Activated CD4-positive, alpha-beta T cell treated with anti-CD3 and anti-CD28 coated beads for 36 hours (primary cell): ENCODE data around the gene SFXN5. TPM values are rescaled to one million over a fixed set of nuclear protein-coding genes. Genes with fewer than 3 reads are reported as not detected.

Source experiments
- ATAC-seq: fragments of 200-7000 bp; cut with Tn5 transposase; one replicate; pipeline ENCODE4 v1.10.0; 2021; ENCODE audit warnings: mild to moderate bottlenecking, moderate library complexity
- CTCF ChIA-PET: fragments of 350-600 bp; sonication (Branson Sonifier 250); formaldehyde crosslinking; loops from one replicate; lab custom pipeline; 2021; ENCODE audit warnings: antibody characterized with exemption; lab: Charles Lee
- POLR2A ChIA-PET: fragments of 350-600 bp; sonication (Branson Sonifier 250); formaldehyde crosslinking; loops from one replicate; lab custom pipeline; 2021; ENCODE audit warnings: antibody characterized with exemption, inconsistent platforms; lab: Charles Lee
- DNase-seq: peaks from one replicate; pipeline ENCODE4 v3.0.0-alpha.2; 2020
- H3K27ac Mint-ChIP-seq: one replicate; pipeline ENCODE4 v1.8.0; 2021; ENCODE audit warnings: mixed read lengths
- H3K27me3 Mint-ChIP-seq: one replicate; pipeline ENCODE4 v1.8.0; 2021; ENCODE audit warnings: mixed read lengths
- H3K36me3 Mint-ChIP-seq: one replicate; pipeline ENCODE4 v1.8.0; 2021; ENCODE audit warnings: low read depth, mixed read lengths
- H3K4me1 Mint-ChIP-seq: one replicate; pipeline ENCODE4 v1.8.0; 2021; ENCODE audit warnings: mixed read lengths
- H3K4me3 Mint-ChIP-seq: one replicate; pipeline ENCODE4 v1.8.0; 2021; ENCODE audit warnings: mild to moderate bottlenecking, moderate library complexity, mixed read lengths
- H3K9me3 Mint-ChIP-seq: one replicate; pipeline ENCODE4 v1.8.0; 2021; ENCODE audit warnings: low read depth, mixed read lengths
- intact Hi-C, 2 experiments: fragments of 100-400 bp; cut with DNase I in 1 of 2; cut with micrococcal nuclease in 1 of 2; formaldehyde crosslinking; loops; one replicate each; pipeline versions ENCODE4 v1.14.2 to v1.15.1; 2022 to 2024; cut with DNase I, micrococcal nuclease
- total RNA-seq, 2 experiments: library from RNA; stranded (reverse); gene quantifications; one replicate each; pipeline ENCODE4 v1.2.3, GENCODE V29; 2021

SFXN5 gene
- total RNA-seq, 2 experiments from 2014 or later: 4.5 to 6.2 TPM

- ATAC-seq (no peak), DNase-seq (no peak)
- H3K27ac Mint-ChIP-seq: no peak overlapping the region
- H3K4me3 Mint-ChIP-seq: no peak overlapping the region
- intact Hi-C loops: no loop called here
- H3K36me3 Mint-ChIP-seq: no peaks in the 10 kb centered on the region
- peaks cover 4% of the 10 kb centered on the region for H3K27me3 Mint-ChIP-seq
- POLR2A ChIA-PET: interaction anchor here (0.6 kb wide), 1 partner anchor 93 kb away, joined by 3 read pairs; no protein-coding TSS in a partner anchor
- no peaks in the 10 kb centered on the region for H3K4me1 Mint-ChIP-seq
- CTCF ChIA-PET: no interaction called here
- no peaks in the 10 kb centered on the region for H3K9me3 Mint-ChIP-seq
Measured at GRCh38 chr2:72937356-72937669, 134.2 kb downstream of the SFXN5 start.

GRCh38 chr2:72936660-72937355, 134.7 kb downstream of the SFXN5 start:
- DNase-seq (no peak), ATAC-seq (no peak)
- ChIA-PET POLR2A (interaction anchor here (0.6 kb wide), 1 partner anchor 93 kb away, joined by 3 read pairs; no protein-coding TSS in a partner anchor), CTCF (no interaction called here)
- peaks cover 4% of the 10 kb centered on the region for H3K27me3 Mint-ChIP-seq
- no peaks in the 10 kb centered on the region for H3K9me3 Mint-ChIP-seq
- no peak overlapping the region for H3K27ac Mint-ChIP-seq
- H3K4me3 Mint-ChIP-seq: no peak overlapping the region
- H3K4me1 Mint-ChIP-seq: no peaks in the 10 kb centered on the region
- no peaks in the 10 kb centered on the region for H3K36me3 Mint-ChIP-seq
- intact Hi-C loops: no loop called here

GRCh38 chr2:72935611-72935957, 135.9 kb downstream of the SFXN5 start:
- Mint-ChIP-seq H3K27me3 (peaks cover 6% of the 10 kb centered on the region), H3K9me3 (no peaks in the 10 kb centered on the region), H3K4me3 (no peak overlapping the region), H3K4me1 (no peaks in the 10 kb centered on the region), H3K27ac (no peak overlapping the region), H3K36me3 (no peaks in the 10 kb centered on the region)
- ChIA-PET POLR2A (no interaction called here), CTCF (interaction anchor here (0.6 to 1.2 kb wide), 2 partner anchors 9 to 39 kb away, joined by 3 to 4 read pairs; no protein-coding TSS in a partner anchor)
- intact Hi-C loops: loop anchor here (1.0 to 2.0 kb wide), 2 partner anchors 43 kb away; no protein-coding TSS in a partner anchor
- no peak for ATAC-seq
- no peak for DNase-seq

GRCh38 chr2:72934683-72935610, 136.6 kb downstream of the SFXN5 start:
- Mint-ChIP-seq H3K4me3 (no peak overlapping the region), H3K9me3 (no peaks in the 10 kb centered on the region), H3K4me1 (no peaks in the 10 kb centered on the region), H3K27me3 (peaks cover 6% of the 10 kb centered on the region), H3K27ac (no peak overlapping the region), H3K36me3 (no peaks in the 10 kb centered on the region)
- DNase-seq (peak; percentile 33), ATAC-seq (no peak)
- POLR2A ChIA-PET: no interaction called here
- intact Hi-C loops: loop anchor here (1.0 to 2.0 kb wide), 2 partner anchors 42 to 43 kb away; no protein-coding TSS in a partner anchor
- CTCF ChIA-PET: interaction anchor here (0.6 to 1.2 kb wide), 4 partner anchors 8 to 41 kb away, joined by 3 to 4 read pairs (median 3); partner anchors contain the start of gene EMX1

GRCh38 chr2:72933646-72934151, 137.8 kb downstream of the SFXN5 start:
- POLR2A ChIA-PET: no interaction called here
- ATAC-seq (no peak), DNase-seq (no peak)
- no peak overlapping the region for H3K27ac Mint-ChIP-seq
- no peaks in the 10 kb centered on the region for H3K4me1 Mint-ChIP-seq
- no peak overlapping the region for H3K4me3 Mint-ChIP-seq
- CTCF ChIA-PET: interaction anchor here (1.0 kb wide), 1 partner anchor 17 kb away, joined by 3 read pairs; the partner anchor contains the start of gene EMX1
- H3K36me3 Mint-ChIP-seq: no peaks in the 10 kb centered on the region
- peaks cover 6% of the 10 kb centered on the region for H3K27me3 Mint-ChIP-seq
- no peaks in the 10 kb centered on the region for H3K9me3 Mint-ChIP-seq
- intact Hi-C loops: loop anchor here in 1 of 2 experiments (2.0 kb wide), 1 partner anchor 41 kb away; no protein-coding TSS in a partner anchor

DNA sequence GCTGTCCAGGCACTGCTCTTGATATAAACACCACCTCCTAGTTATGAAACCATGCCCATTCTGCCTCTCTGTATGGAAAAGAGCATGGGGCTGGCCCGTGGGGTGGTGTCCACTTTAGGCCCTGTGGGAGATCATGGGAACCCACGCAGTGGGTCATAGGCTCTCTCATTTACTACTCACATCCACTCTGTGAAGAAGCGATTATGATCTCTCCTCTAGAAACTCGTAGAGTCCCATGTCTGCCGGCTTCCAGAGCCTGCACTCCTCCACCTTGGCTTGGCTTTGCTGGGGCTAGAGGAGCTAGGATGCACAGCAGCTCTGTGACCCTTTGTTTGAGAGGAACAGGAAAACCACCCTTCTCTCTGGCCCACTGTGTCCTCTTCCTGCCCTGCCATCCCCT, 138.3 kb downstream of the SFXN5 start:
- no peaks in the 10 kb centered on the region for H3K9me3 Mint-ChIP-seq
- ChIA-PET POLR2A (no interaction called here), CTCF (interaction anchor here (1.0 kb wide), 3 partner anchors 41 to 153 kb away, joined by 3 to 4 read pairs (median 3); no protein-coding TSS in a partner anchor)
- H3K4me3 Mint-ChIP-seq: no peak overlapping the region
- H3K27ac Mint-ChIP-seq: no peak overlapping the region
- no peaks in the 10 kb centered on the region for H3K36me3 Mint-ChIP-seq
- intact Hi-C loops: no loop called here
- no peaks in the 10 kb centered on the region for H3K4me1 Mint-ChIP-seq
- DNase-seq: no peak
- peaks cover 6% of the 10 kb centered on the region for H3K27me3 Mint-ChIP-seq
- ATAC-seq: no peak

GRCh38 chr2:72932805-72933204, 138.7 kb downstream of the SFXN5 start:
- no peak overlapping the region for H3K4me3 Mint-ChIP-seq
- H3K27ac Mint-ChIP-seq: no peak overlapping the region
- ChIA-PET CTCF (interaction anchor here (1.0 kb wide), 3 partner anchors 40 to 153 kb away, joined by 3 to 4 read pairs (median 3); no protein-coding TSS in a partner anchor), POLR2A (no interaction called here)
- DNase-seq (no peak), ATAC-seq (no peak)
- peaks cover 6% of the 10 kb centered on the region for H3K27me3 Mint-ChIP-seq
- H3K4me1 Mint-ChIP-seq: no peaks in the 10 kb centered on the region
- intact Hi-C loops: no loop called here
- no peaks in the 10 kb centered on the region for H3K36me3 Mint-ChIP-seq
- no peaks in the 10 kb centered on the region for H3K9me3 Mint-ChIP-seq

GRCh38 chr2:72932045-72932740, 139.3 kb downstream of the SFXN5 start:
- Mint-ChIP-seq H3K4me3 (no peak overlapping the region), H3K4me1 (no peaks in the 10 kb centered on the region), H3K27me3 (peaks cover 6% of the 10 kb centered on the region), H3K9me3 (no peaks in the 10 kb centered on the region), H3K27ac (no peak overlapping the region), H3K36me3 (no peaks in the 10 kb centered on the region)
- CTCF ChIA-PET: interaction anchor here (1.0 kb wide), 3 partner anchors 40 to 154 kb away, joined by 3 to 4 read pairs (median 3); no protein-coding TSS in a partner anchor
- POLR2A ChIA-PET: no interaction called here
- DNase-seq (peak; percentile 16), ATAC-seq (no peak)
- intact Hi-C loops: no loop called here

- CTCF ChIA-PET: no interaction called here
- H3K4me1 Mint-ChIP-seq: no peaks in the 10 kb centered on the region
- no peak overlapping the region for H3K27ac Mint-ChIP-seq
- POLR2A ChIA-PET: interaction anchor here (0.6 kb wide), 1 partner anchor 1933 kb away, joined by 3 read pairs; no protein-coding TSS in a partner anchor
- H3K4me3 Mint-ChIP-seq: no peak overlapping the region
- ATAC-seq (peak; percentile 75), DNase-seq (peak; percentile 62)
- peaks cover 6% of the 10 kb centered on the region for H3K27me3 Mint-ChIP-seq
- intact Hi-C loops: no loop called here
- no peaks in the 10 kb centered on the region for H3K36me3 Mint-ChIP-seq
- H3K9me3 Mint-ChIP-seq: no peaks in the 10 kb centered on the region
Measured at GRCh38 chr2:72931280-72931910, 140.1 kb downstream of the SFXN5 start.

- H3K27ac Mint-ChIP-seq: no peak overlapping the region
- intact Hi-C loops: no loop called here
Measured at GRCh38 chr2:72929010-72929409, 142.5 kb downstream of the SFXN5 start.

More at GRCh38 chr2:72929010-72929409, 142.5 kb downstream of the SFXN5 start:
- H3K4me1 Mint-ChIP-seq: no peaks in the 10 kb centered on the region
- ATAC-seq (no peak), DNase-seq (no peak)
- no peaks in the 10 kb centered on the region for H3K9me3 Mint-ChIP-seq
- ChIA-PET CTCF (interaction anchor here (0.9 kb wide), 1 partner anchor 14 kb away, joined by 4 read pairs; no protein-coding TSS in a partner anchor), POLR2A (no interaction called here)
- no peak overlapping the region for H3K4me3 Mint-ChIP-seq
- H3K27me3 Mint-ChIP-seq: peaks cover 11% of the 10 kb centered on the region
- H3K36me3 Mint-ChIP-seq: no peaks in the 10 kb centered on the region
